Measurements from ENCODE around the gene STK39.

DNA sequence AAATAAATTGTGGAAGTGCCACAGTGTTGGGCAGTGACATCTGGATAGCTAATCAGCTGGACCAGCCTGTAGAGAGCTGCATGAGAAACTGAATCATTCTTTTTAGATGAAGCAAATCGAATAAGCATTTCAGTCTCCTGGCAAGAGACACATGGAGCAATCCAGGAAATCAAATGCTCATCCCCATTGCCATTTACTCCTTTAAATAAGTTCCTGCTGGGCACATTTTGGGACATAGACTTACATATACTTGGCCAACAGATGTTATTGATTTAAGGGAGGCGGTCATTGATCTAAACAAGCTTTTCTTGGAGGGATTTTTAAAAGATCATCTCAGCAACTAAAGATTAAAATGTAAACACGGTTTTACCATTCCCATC, 307.1 kb downstream of the STK39 start:
- TF ChIP-seq, protein P1, sequence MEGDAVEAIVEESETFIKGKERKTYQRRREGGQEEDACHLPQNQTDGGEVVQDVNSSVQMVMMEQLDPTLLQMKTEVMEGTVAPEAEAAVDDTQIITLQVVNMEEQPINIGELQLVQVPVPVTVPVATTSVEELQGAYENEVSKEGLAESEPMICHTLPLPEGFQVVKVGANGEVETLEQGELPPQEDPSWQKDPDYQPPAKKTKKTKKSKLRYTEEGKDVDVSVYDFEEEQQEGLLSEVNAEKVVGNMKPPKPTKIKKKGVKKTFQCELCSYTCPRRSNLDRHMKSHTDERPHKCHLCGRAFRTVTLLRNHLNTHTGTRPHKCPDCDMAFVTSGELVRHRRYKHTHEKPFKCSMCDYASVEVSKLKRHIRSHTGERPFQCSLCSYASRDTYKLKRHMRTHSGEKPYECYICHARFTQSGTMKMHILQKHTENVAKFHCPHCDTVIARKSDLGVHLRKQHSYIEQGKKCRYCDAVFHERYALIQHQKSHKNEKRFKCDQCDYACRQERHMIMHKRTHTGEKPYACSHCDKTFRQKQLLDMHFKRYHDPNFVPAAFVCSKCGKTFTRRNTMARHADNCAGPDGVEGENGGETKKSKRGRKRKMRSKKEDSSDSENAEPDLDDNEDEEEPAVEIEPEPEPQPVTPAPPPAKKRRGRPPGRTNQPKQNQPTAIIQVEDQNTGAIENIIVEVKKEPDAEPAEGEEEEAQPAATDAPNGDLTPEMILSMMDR (conservative IDR thresholded peaks at IDR 0.05), result no peak
- no peak for TF ChIP-seq ZFX (IDR thresholded peaks at IDR 0.05)

Measured in C4-2B (cell line).